Duodenal mucosa (tissue), 2 donors: Measurements from ENCODE around the gene SLC12A8.

Source experiments
- H3K27ac ChIP-seq: one replicate; pipeline ENCODE4 v1.7.0; 2013; ENCODE audit warnings: low read depth, low read length
- H3K27me3 ChIP-seq, 2 donors: one replicate each; pipeline ENCODE4 v1.7.0; 2013; ENCODE audit warnings: low read length in 2 of 2, control low read depth in 1 of 2; ENCODE audit not compliant: insufficient read depth in 2 of 2, control insufficient read depth in 1 of 2
- H3K36me3 ChIP-seq, 2 donors: one replicate each; pipeline ENCODE4 v1.7.0; 2013; ENCODE audit warnings: low read length in 2 of 2, control low read depth in 1 of 2; ENCODE audit not compliant: insufficient read depth in 2 of 2, control insufficient read depth in 1 of 2
- H3K4me1 ChIP-seq, 2 donors: one replicate each; pipeline ENCODE4 v1.7.0; 2013; ENCODE audit warnings: low read length in 2 of 2, control low read depth in 1 of 2; ENCODE audit not compliant: insufficient read depth in 2 of 2, control insufficient read depth in 1 of 2
- H3K4me3 ChIP-seq, 2 donors: one replicate each; pipeline ENCODE4 v1.7.0; 2013; ENCODE audit warnings: low read length in 2 of 2, low read depth in 1 of 2
- H3K9ac ChIP-seq, 2 donors: one replicate each; pipeline ENCODE4 v1.7.0; 2013; ENCODE audit warnings: low read length in 2 of 2, low read depth in 1 of 2
- H3K9me3 ChIP-seq, 2 donors: one replicate each; pipeline ENCODE4 v1.7.0; 2013; ENCODE audit warnings: low read length in 2 of 2, control low read depth in 1 of 2; ENCODE audit not compliant: control insufficient read depth in 1 of 2

SLC12A8 gene

GRCh38 chr3:125132815-125133214, 79.7 kb downstream of the SLC12A8 start:
- Histone ChIP-seq H3K36me3 (no peaks in the 10 kb centered on the region), H3K4me3 (no peak overlapping the region), H3K27me3 (no peaks in the 10 kb centered on the region), H3K9ac (no peak overlapping the region), H3K27ac (no peak overlapping the region), H3K9me3 (no peaks in the 10 kb centered on the region), H3K4me1 (peaks cover 0 to 14% of the 10 kb centered on the region in 2 donors)

GRCh38 chr3:125129512-125129997, 83.0 kb downstream of the SLC12A8 start:
- H3K9ac ChIP-seq: no peak overlapping the region
- H3K9me3 ChIP-seq: no peaks in the 10 kb centered on the region
- H3K4me1 ChIP-seq: peaks cover 0 to 14% of the 10 kb centered on the region in 2 donors
- H3K27ac ChIP-seq: peak overlapping the region; percentile 24
- no peaks in the 10 kb centered on the region for H3K27me3 ChIP-seq
- no peak overlapping the region for H3K4me3 ChIP-seq
- no peaks in the 10 kb centered on the region for H3K36me3 ChIP-seq

- no peak overlapping the region for H3K4me3 ChIP-seq
- no peaks in the 10 kb centered on the region for H3K27me3 ChIP-seq
- peak overlapping the region; percentile 55 for H3K27ac ChIP-seq
- no peaks in the 10 kb centered on the region for H3K36me3 ChIP-seq
- H3K9me3 ChIP-seq: no peaks in the 10 kb centered on the region
- H3K9ac ChIP-seq: no peak overlapping the region
- H3K4me1 ChIP-seq: peaks cover 0 to 14% of the 10 kb centered on the region in 2 donors
Observed at GRCh38 chr3:125128861-125129501, 83.6 kb downstream of the SLC12A8 start.

GRCh38 chr3:125126323-125126722, 86.2 kb downstream of the SLC12A8 start:
- peaks cover 0 to 20% of the 10 kb centered on the region in 2 donors for H3K4me1 ChIP-seq
- H3K4me3 ChIP-seq: no peak overlapping the region
- H3K9ac ChIP-seq: no peak overlapping the region
- no peaks in the 10 kb centered on the region for H3K36me3 ChIP-seq
- H3K9me3 ChIP-seq: no peaks in the 10 kb centered on the region
- H3K27ac ChIP-seq: no peak overlapping the region
- no peaks in the 10 kb centered on the region for H3K27me3 ChIP-seq

- no peaks in the 10 kb centered on the region for H3K36me3 ChIP-seq
- no peak overlapping the region for H3K27ac ChIP-seq
- H3K9me3 ChIP-seq: no peaks in the 10 kb centered on the region
- no peaks in the 10 kb centered on the region for H3K27me3 ChIP-seq
- H3K9ac ChIP-seq: no peak overlapping the region
- H3K4me1 ChIP-seq: peaks cover 0 to 25% of the 10 kb centered on the region in 2 donors
- H3K4me3 ChIP-seq: no peak overlapping the region
Observed at GRCh38 chr3:125125821-125126245, 86.7 kb downstream of the SLC12A8 start.

GRCh38 chr3:125123451-125124305, 88.9 kb downstream of the SLC12A8 start:
- peaks cover 4 to 20% of the 10 kb centered on the region in 2 donors for H3K4me1 ChIP-seq
- H3K9me3 ChIP-seq: no peaks in the 10 kb centered on the region
- no peak overlapping the region for H3K9ac ChIP-seq
- H3K27me3 ChIP-seq: no peaks in the 10 kb centered on the region
- H3K27ac ChIP-seq: no peak overlapping the region
- H3K4me3 ChIP-seq: no peak overlapping the region
- no peaks in the 10 kb centered on the region for H3K36me3 ChIP-seq

- Histone ChIP-seq H3K9me3 (no peaks in the 10 kb centered on the region), H3K4me3 (no peak overlapping the region), H3K9ac (no peak overlapping the region), H3K4me1 (peaks cover 9 to 25% of the 10 kb centered on the region in 2 donors), H3K27me3 (no peaks in the 10 kb centered on the region), H3K27ac (no peak overlapping the region), H3K36me3 (peaks cover 0 to 3% of the 10 kb centered on the region in 2 donors)
Observed at GRCh38 chr3:125121246-125122010, 91.1 kb downstream of the SLC12A8 start.

GRCh38 chr3:125120379-125121122, 92.0 kb downstream of the SLC12A8 start:
- H3K36me3 ChIP-seq: peaks cover 0 to 5% of the 10 kb centered on the region in 2 donors
- H3K4me1 ChIP-seq: peaks cover 10 to 26% of the 10 kb centered on the region in 2 donors
- H3K9ac ChIP-seq: peak overlapping the region in 1 of 2 donors; percentile 12
- H3K9me3 ChIP-seq: no peaks in the 10 kb centered on the region
- H3K27me3 ChIP-seq: no peaks in the 10 kb centered on the region
- no peak overlapping the region for H3K27ac ChIP-seq
- H3K4me3 ChIP-seq: no peak overlapping the region

- Histone ChIP-seq H3K27me3 (no peaks in the 10 kb centered on the region), H3K27ac (no peak overlapping the region), H3K4me1 (peaks cover 10 to 26% of the 10 kb centered on the region in 2 donors), H3K36me3 (peaks cover 0 to 5% of the 10 kb centered on the region in 2 donors), H3K9me3 (no peaks in the 10 kb centered on the region), H3K4me3 (no peak overlapping the region), H3K9ac (no peak overlapping the region)
Observed at GRCh38 chr3:125119752-125120378, 92.7 kb downstream of the SLC12A8 start.
